Measurements from ENCODE around the gene IL1RAPL1.

Gene IL1RAPL1

GRCh38 chrX:29941287-29941686 lies 1354.0 kb downstream of the IL1RAPL1 start:
- peak; percentile 0 for DNase-seq

- DNase-seq, result no peak
Measured at GRCh38 chrX:29947225-29947624, 1360.0 kb downstream of the IL1RAPL1 start.

- no peak for DNase-seq
Measured at GRCh38 chrX:29948653-29949052, 1361.4 kb downstream of the IL1RAPL1 start.

GRCh38 chrX:29952016-29952415 lies 1364.8 kb downstream of the IL1RAPL1 start:
- no peak for DNase-seq

- DNase-seq, result no peak
Measured at GRCh38 chrX:29962061-29962460, 1374.8 kb downstream of the IL1RAPL1 start.

- no peak for DNase-seq
Measured at GRCh38 chrX:29965634-29966033, 1378.4 kb downstream of the IL1RAPL1 start.

- DNase-seq, result no peak
Measured at GRCh38 chrX:29992083-29992482, 1404.8 kb downstream of the IL1RAPL1 start.

GRCh38 chrX:30005813-30006212 lies 1418.6 kb downstream of the IL1RAPL1 start:
- DNase-seq, result no peak

Measured in hematopoietic multipotent progenitor cell treated with erythropoietin and hydrocortisone succinate and interleukin-3 and kit ligand, for 6 days (in vitro differentiated cells).